HG02763 (cell line): ENCODE measurements around the gene F5.
"Not testable (repeated sequence)": the region's sequence is repeated elsewhere in the genome, so short reads cannot be mapped to it uniquely, and the experiment has no call there.

ENCODE experiments used
- ATAC-seq: cut with Tn5 transposase; IDR thresholded peaks from one replicate; pipeline ENCODE4 v1.9.1; 2021; ENCODE audit warnings: mild to moderate bottlenecking, moderate library complexity; ENCODE audit not compliant: unreplicated experiment

The F5 gene

GRCh38 chr1:169546087-169546995 is 39.9 kb downstream of the F5 start:
- no peak for ATAC-seq

GRCh38 chr1:169545472-169545871 is 40.8 kb downstream of the F5 start:
- no peak for ATAC-seq

DNA sequence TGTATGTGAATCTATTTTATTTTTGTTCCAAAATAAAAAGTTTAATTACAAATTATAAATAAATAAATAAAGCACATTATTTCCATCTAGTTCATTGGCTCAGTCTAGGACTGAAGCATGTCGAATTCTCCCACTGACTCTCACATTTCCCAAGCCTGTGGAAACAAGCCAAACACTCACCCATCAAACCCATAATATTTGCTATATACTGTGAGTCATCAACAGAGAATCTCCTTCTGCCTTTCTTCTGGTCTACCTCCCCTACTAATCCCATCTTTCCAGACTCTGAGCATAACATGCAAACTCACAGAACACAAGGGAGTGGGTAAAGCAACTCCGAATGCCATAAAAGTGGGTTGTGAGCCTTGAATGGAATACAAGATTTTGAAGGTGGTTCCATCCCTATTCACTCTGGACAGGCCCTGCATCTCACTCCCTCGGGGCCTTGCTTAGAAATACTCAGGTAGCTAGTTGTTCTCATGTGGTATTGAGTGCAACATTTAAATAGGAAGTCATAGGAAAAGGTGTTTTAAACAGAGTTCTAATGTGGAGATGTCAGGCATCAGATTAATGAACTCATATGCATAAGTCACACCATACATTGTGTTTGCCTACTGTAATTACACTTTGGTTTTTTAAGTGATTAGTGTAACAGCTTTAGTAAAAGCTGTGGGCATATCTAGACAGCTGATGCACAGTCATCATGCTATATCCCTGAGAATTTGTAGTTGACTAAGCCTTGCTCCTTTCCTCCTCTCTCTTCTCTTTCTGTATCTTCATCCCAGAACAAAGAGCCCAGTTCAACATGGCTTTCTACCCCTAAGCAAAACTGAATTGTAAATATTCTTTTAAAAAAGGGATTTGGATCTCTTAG is 47.0 kb downstream of the F5 start:
- no peak for ATAC-seq

DNA sequence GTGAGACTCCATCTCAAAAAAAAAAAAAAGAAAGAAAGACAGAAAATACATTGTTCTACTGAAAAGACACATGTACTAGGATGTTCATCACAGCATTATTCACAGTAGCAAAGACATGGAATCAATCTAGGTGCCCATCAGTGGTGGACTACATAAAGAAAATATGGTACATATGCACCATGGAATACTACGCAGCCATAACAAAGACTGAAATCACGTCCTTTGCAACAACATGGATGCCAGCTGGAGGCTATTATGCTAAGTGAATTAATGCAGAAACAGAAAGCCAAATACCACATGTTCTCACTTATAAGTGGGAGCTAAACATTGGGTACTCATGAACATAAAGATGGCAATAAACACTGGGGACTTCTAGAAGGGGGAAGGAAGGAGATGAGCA is 51.6 kb downstream of the F5 start:
- ATAC-seq: no peak

GRCh38 chr1:169533528-169534190 is 52.6 kb downstream of the F5 start:
- not testable (repeated sequence) for ATAC-seq

DNA sequence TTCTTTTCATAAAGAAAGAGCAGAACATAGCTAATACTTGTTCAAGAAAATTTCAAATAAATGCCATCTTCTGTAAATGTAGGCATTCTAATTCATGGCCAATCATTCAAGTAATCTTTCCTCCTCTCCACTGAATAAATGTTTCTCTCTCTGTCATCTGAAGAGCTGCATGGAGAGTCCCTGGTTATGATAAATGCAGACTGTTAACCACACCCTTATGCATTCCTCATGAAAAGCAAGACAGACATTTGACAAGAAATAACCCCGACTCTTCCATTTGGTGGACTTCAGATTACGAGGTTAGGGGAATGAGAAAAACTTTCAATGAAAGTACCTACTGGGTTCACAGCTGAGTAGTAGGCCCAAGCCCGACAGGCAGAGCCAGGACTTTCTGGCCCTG is 55.8 kb downstream of the F5 start:
- no peak for ATAC-seq

- no peak for ATAC-seq
These were observed 57.1 kb downstream of the F5 start for GRCh38 chr1:169529068-169529642.

DNA sequence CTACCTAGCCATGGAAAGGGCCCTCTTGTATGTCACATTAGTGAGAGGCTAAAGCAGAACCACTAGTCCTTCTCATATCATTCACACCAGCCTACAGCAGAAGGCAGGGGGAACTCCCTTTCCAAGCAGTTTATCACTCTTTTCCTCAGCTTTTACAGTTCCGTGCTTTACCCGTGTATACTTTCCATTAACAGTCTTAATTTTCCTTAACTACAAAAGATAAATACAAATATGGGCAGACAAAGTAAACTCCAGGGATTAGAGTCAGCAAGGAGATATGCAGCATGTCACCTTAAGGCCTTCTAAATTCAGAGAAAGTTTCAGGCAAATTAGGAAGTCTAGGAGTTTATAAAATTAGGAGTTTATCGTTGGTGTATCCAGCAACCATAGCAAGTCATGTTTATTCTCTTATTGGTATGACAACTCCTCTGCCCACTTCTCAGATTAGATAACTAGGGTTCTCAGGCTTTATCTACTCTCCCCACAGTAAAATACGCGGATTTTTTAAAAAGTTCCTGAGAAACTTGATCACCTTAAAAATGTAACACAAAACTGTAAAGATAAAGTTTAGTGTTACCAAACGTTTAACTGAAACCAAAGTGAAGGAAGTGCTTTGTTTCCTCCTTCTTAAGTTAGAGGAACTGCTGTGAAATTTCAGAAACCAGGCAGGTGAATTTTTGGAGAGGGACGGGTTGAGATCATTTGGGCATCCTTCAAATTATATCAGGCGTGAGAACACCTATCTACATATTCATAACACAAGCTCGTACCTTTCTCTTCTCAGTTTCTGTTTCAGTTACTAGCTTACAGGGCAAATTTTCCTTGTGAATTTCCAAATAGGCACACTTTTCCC is 57.8 kb downstream of the F5 start:
- ATAC-seq: no peak

GRCh38 chr1:169527451-169528214 is 58.6 kb downstream of the F5 start:
- no peak for ATAC-seq

DNA sequence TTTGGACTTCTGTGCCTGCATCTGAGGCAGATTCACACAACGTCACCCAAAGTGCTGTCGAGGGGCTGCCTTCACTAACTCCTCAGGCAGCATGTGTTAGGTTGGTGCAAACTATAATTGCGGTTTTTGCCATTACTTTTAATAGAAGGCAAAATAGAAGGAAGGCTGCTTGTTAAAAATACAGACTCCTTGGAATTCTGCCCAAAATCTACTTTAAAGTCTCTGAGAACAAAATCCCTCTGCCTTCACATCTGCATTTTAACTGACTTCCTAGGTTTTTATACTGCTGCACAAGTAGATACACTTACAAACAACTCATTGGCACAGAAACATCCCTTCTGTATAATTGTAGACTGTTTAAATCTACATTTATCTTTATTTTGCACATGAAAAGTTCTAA is 59.3 kb downstream of the F5 start:
- ATAC-seq: no peak

- no peak for ATAC-seq
These were observed 60.0 kb downstream of the F5 start for GRCh38 chr1:169526120-169526832.

GRCh38 chr1:169525391-169525790 is 60.9 kb downstream of the F5 start:
- no peak for ATAC-seq

GRCh38 chr1:169523904-169524303 is 62.4 kb downstream of the F5 start:
- ATAC-seq: no peak

DNA sequence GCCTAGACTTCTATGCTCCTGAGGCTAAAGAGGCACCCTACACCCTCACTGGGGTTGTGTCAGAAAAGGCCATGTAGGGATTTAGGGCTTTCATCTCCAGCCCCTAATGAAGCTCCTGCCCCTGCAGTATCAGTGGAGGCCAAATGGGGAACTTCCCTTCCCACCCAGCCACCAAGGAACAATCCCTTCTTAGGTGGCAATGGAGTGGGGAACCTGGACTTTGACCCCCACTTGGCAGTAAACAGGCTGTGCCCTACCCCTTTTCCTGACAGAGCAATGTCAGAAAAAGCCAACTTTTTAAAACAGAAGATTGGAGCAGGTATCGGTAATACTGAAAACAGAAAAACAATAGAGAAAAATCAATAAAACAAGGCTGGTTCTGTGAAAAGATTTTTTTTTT is 65.1 kb downstream of the F5 start:
- ATAC-seq: no peak

GRCh38 chr1:169517558-169518186 is 68.6 kb downstream of the F5 start:
- ATAC-seq: no peak

DNA sequence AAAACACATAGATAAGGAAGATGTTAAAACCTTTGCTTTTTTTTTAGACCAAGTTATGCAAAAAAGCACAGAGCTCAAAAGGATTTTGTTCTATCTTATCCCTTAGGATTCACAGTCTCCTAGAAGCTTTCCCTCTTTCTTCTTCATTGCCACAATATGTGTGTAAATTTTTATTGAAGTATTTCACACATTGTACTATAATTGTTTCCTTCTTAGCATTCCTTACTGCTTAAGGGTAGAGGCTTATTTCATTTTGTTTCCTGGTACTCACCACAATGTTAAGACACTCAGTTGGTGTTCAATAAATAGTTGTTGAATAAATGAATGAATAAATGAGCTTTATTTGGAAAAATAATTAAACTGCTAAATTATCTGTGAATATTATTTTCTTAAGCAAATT is 70.6 kb downstream of the F5 start:
- no peak for ATAC-seq

- ATAC-seq: no peak
These were observed 71.6 kb downstream of the F5 start for GRCh38 chr1:169514566-169515270.

DNA sequence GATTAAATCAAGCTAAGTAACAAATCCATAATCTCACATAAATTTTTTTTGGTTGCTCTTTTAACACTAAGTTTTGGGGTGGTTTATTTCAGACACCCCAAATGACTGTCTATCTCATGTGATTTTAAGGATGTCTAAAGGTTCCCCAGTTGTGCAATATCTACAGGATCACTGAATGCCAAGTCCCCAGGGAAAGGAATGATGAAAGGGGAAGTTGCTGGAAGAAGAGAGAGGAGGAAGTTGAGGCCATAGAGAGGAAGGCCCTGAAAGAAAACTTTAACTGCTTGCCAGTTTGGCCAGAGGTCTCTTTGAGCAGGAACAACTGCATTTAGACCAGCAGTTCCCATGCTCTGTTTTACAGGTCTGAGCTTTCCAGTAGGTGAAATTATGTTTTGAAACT is 73.1 kb downstream of the F5 start:
- ATAC-seq: no peak
